ENCODE data around the gene KIF5A.
"Not testable (repeated sequence)": the region's sequence is repeated elsewhere in the genome, so short reads cannot be mapped to it uniquely, and the experiment has no call there.

KIF5A gene

DNA sequence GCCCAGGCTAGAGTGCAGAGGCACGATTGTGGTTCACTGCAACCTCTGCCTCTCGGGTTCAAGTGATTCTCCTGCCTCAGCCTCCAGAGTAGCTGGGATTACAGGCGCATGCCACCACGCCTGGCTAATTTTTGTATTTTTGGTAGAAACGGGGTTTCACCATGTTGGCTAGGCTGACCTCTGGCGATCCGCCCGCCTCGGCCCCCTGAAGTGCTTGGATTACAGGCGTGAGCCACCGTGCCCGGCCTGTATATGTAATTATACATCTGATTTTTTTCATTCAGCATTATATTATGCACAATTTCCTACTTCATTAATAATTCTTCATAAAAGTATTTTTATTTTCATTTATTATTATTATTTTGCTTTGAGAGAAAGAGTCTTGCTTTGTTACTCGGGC lies 20.6 kb downstream of the KIF5A start:
- H3K4me1 ChIP-seq (ENCODE audit: insufficient read depth, low read length); H3K27ac ChIP-seq (ENCODE audit: low read depth, low read length); H3K36me3 ChIP-seq (ENCODE audit: insufficient read depth, low read length); H3K9ac ChIP-seq (ENCODE audit: low read length); H3K9me3 ChIP-seq (ENCODE audit: low read length); H3K27me3 ChIP-seq (ENCODE audit: control insufficient read depth in 1 of 2, insufficient read depth in 2 of 2, low read length in 2 of 2); H3K4me3 ChIP-seq (ENCODE audit: low read depth in 1 of 2, low read length in 2 of 2): not testable (repeated sequence)

DNA sequence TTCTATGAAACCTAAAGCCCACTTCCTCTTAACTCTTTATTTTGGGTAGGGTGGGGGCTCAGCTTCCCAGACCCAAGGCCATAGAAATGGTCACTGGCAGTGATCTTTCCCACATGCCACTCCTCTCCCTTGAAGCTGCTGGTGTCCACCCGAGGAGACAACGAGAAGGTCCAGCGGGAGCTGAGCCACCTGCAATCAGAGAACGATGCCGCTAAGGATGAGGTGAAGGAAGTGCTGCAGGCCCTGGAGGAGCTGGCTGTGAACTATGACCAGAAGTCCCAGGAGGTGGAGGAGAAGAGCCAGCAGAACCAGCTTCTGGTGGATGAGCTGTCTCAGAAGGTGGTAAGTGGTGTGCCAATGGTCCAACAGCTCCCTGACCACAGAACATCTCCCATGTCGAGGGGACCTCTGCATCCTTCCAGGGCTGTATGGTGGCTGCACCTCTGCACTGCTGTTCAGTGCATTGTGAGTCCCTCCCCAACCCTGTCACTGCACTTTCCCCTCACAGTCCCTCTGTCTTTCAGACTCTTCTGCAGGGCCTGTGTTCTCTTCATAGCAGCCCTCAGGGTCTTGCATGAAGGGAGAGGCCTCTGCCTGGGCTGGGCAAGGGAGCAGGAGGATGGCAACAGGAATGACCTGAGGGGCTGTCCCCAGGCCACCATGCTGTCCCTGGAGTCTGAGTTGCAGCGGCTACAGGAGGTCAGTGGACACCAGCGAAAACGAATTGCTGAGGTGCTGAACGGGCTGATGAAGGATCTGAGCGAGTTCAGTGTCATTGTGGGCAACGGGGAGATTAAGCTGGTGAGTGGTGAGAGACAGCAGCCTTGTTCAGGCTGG lies 22.3 kb downstream of the KIF5A start:
- H3K27ac ChIP-seq (ENCODE audit: low read depth, low read length), result no peak overlapping the region
- H3K36me3 ChIP-seq (ENCODE audit: insufficient read depth, low read length), result no peaks in the 10 kb centered on the region
- H3K4me1 ChIP-seq (ENCODE audit: insufficient read depth, low read length), result no peaks in the 10 kb centered on the region
- H3K27me3 ChIP-seq (ENCODE audit: control insufficient read depth in 1 of 2, insufficient read depth in 2 of 2, low read length in 2 of 2), result no peaks in the 10 kb centered on the region
- H3K9me3 ChIP-seq (ENCODE audit: low read length), result no peaks in the 10 kb centered on the region
- no peak overlapping the region for H3K9ac ChIP-seq (ENCODE audit: low read length)
- no peak overlapping the region for H3K4me3 ChIP-seq (ENCODE audit: low read depth in 1 of 2, low read length in 2 of 2)

DNA sequence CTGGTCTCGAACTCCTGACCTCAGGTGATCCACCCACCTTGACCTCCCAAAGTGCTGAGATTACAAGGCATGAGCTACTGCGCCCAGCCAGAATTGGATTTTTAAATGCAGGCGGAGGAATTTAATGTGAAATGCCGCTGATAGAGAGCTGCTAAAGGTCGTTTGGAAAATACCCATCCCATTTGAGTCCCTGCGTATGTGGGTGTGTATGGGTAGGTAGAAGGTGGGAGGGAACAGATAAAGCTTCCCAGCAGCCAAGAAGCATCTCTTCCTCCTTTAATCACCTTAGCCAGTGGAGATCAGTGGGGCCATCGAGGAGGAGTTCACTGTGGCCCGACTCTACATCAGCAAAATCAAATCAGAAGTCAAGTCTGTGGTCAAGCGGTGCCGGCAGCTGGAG lies 25.0 kb downstream of the KIF5A start:
- no peaks in the 10 kb centered on the region for H3K4me1 ChIP-seq (ENCODE audit: insufficient read depth, low read length)
- no peak overlapping the region for H3K9ac ChIP-seq (ENCODE audit: low read length)
- no peaks in the 10 kb centered on the region for H3K9me3 ChIP-seq (ENCODE audit: low read length)
- H3K27me3 ChIP-seq (ENCODE audit: control insufficient read depth in 1 of 2, insufficient read depth in 2 of 2, low read length in 2 of 2), result no peaks in the 10 kb centered on the region
- H3K4me3 ChIP-seq (ENCODE audit: low read depth in 1 of 2, low read length in 2 of 2), result no peak overlapping the region
- H3K36me3 ChIP-seq (ENCODE audit: insufficient read depth, low read length), result no peaks in the 10 kb centered on the region
- H3K27ac ChIP-seq (ENCODE audit: low read depth, low read length), result no peak overlapping the region

GRCh38 chr12:57575771-57576612 lies 26.1 kb downstream of the KIF5A start:
- Histone ChIP-seq H3K4me3 (ENCODE audit: low read depth in 1 of 2, low read length in 2 of 2) (no peak overlapping the region), H3K4me1 (ENCODE audit: insufficient read depth, low read length) (no peaks in the 10 kb centered on the region), H3K9ac (ENCODE audit: low read length) (no peak overlapping the region), H3K36me3 (ENCODE audit: insufficient read depth, low read length) (no peaks in the 10 kb centered on the region), H3K9me3 (ENCODE audit: low read length) (no peaks in the 10 kb centered on the region), H3K27ac (ENCODE audit: low read depth, low read length) (no peak overlapping the region), H3K27me3 (ENCODE audit: control insufficient read depth in 1 of 2, insufficient read depth in 2 of 2, low read length in 2 of 2) (no peaks in the 10 kb centered on the region)

- no peak overlapping the region for H3K4me3 ChIP-seq (ENCODE audit: low read depth in 1 of 2, low read length in 2 of 2)
- H3K27ac ChIP-seq (ENCODE audit: low read depth, low read length), result no peak overlapping the region
- no peaks in the 10 kb centered on the region for H3K27me3 ChIP-seq (ENCODE audit: control insufficient read depth in 1 of 2, insufficient read depth in 2 of 2, low read length in 2 of 2)
- H3K9me3 ChIP-seq (ENCODE audit: low read length), result no peaks in the 10 kb centered on the region
- H3K36me3 ChIP-seq (ENCODE audit: insufficient read depth, low read length), result no peaks in the 10 kb centered on the region
- no peak overlapping the region for H3K9ac ChIP-seq (ENCODE audit: low read length)
- H3K4me1 ChIP-seq (ENCODE audit: insufficient read depth, low read length), result no peaks in the 10 kb centered on the region
These were observed 26.8 kb downstream of the KIF5A start for GRCh38 chr12:57576613-57577160.

DNA sequence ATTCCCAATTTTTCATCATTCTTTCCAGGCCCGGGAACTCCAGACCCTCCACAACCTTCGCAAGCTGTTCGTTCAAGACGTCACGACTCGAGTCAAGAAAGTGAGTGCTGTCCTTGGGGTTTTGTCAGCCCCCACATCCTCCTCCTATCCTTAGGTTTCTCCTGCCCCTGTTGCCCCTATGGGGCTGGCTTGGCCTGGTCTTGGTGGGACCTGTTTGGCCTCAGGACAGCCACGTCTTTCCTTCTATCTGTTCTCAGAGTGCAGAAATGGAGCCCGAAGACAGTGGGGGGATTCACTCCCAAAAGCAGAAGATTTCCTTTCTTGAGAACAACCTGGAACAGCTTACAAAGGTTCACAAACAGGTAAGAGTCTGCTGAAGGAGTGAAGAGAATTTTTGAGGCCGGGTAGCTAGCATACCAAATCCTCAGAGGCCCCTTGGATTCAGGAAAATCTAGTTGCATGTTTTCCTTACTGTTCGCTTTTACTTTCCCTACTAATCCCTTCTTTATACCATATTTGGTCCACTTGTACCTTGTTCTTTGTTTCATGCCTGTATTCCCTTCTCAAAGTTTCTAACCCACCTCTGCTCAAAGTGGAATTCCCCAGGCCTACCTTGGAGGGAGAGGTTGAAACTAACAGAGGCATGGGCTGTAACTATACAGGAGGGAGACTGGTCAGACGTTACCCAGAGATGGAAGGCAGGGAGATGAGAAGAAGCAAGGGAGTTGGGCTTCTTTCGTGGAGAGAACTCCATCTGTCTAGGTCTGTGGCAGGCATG lies 28.3 kb downstream of the KIF5A start:
- H3K36me3 ChIP-seq (ENCODE audit: insufficient read depth, low read length), result no peaks in the 10 kb centered on the region
- no peaks in the 10 kb centered on the region for H3K9me3 ChIP-seq (ENCODE audit: low read length)
- no peaks in the 10 kb centered on the region for H3K27me3 ChIP-seq (ENCODE audit: control insufficient read depth in 1 of 2, insufficient read depth in 2 of 2, low read length in 2 of 2)
- no peak overlapping the region for H3K27ac ChIP-seq (ENCODE audit: low read depth, low read length)
- no peaks in the 10 kb centered on the region for H3K4me1 ChIP-seq (ENCODE audit: insufficient read depth, low read length)
- H3K9ac ChIP-seq (ENCODE audit: low read length), result no peak overlapping the region
- H3K4me3 ChIP-seq (ENCODE audit: low read depth in 1 of 2, low read length in 2 of 2), result no peak overlapping the region

DNA sequence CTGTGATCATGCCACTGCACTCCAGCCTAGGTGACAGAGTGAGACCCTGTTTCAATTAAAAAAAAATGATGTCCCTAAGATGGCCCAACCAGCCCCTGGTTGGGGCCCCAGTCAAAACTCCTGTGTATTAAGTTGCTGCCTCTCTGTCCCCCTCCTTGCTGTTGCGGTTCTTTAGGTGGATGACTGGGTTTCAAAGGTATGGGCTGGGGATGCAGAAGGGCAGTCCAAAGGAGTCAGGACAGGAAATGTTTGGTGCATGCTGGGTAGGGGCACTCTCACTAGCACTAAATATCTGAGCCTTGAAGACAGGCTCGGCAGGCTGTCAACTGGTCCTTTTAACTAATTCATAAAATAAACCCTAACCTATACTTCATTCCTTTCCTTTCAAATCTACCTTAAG lies 29.2 kb downstream of the KIF5A start:
- Histone ChIP-seq H3K27me3 (ENCODE audit: control insufficient read depth in 1 of 2, insufficient read depth in 2 of 2, low read length in 2 of 2) (no peaks in the 10 kb centered on the region), H3K9me3 (ENCODE audit: low read length) (no peaks in the 10 kb centered on the region), H3K36me3 (ENCODE audit: insufficient read depth, low read length) (no peaks in the 10 kb centered on the region), H3K27ac (ENCODE audit: low read depth, low read length) (no peak overlapping the region), H3K4me1 (ENCODE audit: insufficient read depth, low read length) (no peaks in the 10 kb centered on the region), H3K4me3 (ENCODE audit: low read depth in 1 of 2, low read length in 2 of 2) (no peak overlapping the region), H3K9ac (ENCODE audit: low read length) (no peak overlapping the region)

GRCh38 chr12:57579677-57580465 lies 30.0 kb downstream of the KIF5A start:
- Histone ChIP-seq H3K27me3 (ENCODE audit: control insufficient read depth in 1 of 2, insufficient read depth in 2 of 2, low read length in 2 of 2) (no peaks in the 10 kb centered on the region), H3K4me3 (ENCODE audit: low read depth in 1 of 2, low read length in 2 of 2) (no peak overlapping the region), H3K9ac (ENCODE audit: low read length) (no peak overlapping the region), H3K27ac (ENCODE audit: low read depth, low read length) (no peak overlapping the region), H3K9me3 (ENCODE audit: low read length) (no peaks in the 10 kb centered on the region), H3K4me1 (ENCODE audit: insufficient read depth, low read length) (no peaks in the 10 kb centered on the region), H3K36me3 (ENCODE audit: insufficient read depth, low read length) (no peaks in the 10 kb centered on the region)

DNA sequence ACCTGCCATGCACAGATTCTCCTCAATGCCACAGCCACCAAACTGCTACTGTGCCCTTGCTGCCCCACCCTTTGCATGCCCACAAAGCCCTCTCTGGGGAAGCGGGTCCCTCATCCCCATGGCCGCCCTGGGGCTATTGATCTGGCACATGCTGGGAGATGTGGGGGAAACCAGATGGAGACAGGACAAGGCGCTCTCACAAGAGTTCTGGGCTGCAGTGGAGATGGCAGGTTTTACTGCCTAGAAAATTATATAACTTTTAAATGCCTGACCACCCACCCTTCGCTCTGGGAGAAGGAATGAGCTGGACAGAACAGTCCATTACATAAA lies 30.6 kb downstream of the KIF5A start:
- Histone ChIP-seq H3K27me3 (ENCODE audit: control insufficient read depth in 1 of 2, insufficient read depth in 2 of 2, low read length in 2 of 2) (no peaks in the 10 kb centered on the region), H3K4me1 (ENCODE audit: insufficient read depth, low read length) (no peaks in the 10 kb centered on the region), H3K36me3 (ENCODE audit: insufficient read depth, low read length) (no peaks in the 10 kb centered on the region), H3K9me3 (ENCODE audit: low read length) (no peaks in the 10 kb centered on the region), H3K9ac (ENCODE audit: low read length) (no peak overlapping the region), H3K4me3 (ENCODE audit: low read depth in 1 of 2, low read length in 2 of 2) (no peak overlapping the region), H3K27ac (ENCODE audit: low read depth, low read length) (no peak overlapping the region)

GRCh38 chr12:57581802-57582201 lies 32.0 kb downstream of the KIF5A start:
- H3K9ac ChIP-seq (ENCODE audit: low read length), result no peak overlapping the region
- no peaks in the 10 kb centered on the region for H3K36me3 ChIP-seq (ENCODE audit: insufficient read depth, low read length)
- H3K4me1 ChIP-seq (ENCODE audit: insufficient read depth, low read length), result no peaks in the 10 kb centered on the region
- H3K9me3 ChIP-seq (ENCODE audit: low read length), result no peaks in the 10 kb centered on the region
- H3K4me3 ChIP-seq (ENCODE audit: low read depth in 1 of 2, low read length in 2 of 2), result no peak overlapping the region
- no peaks in the 10 kb centered on the region for H3K27me3 ChIP-seq (ENCODE audit: control insufficient read depth in 1 of 2, insufficient read depth in 2 of 2, low read length in 2 of 2)
- no peak overlapping the region for H3K27ac ChIP-seq (ENCODE audit: low read depth, low read length)
